Astrocyte (in vitro differentiated cells and primary cell): ENCODE data around the gene HOXA13.

ENCODE experiments used
- EZH2 ChIP-seq: IDR thresholded peaks from 2 replicates; pipeline ENCODE4 v1.6.1; 2012; ENCODE audit warnings: mild to moderate bottlenecking, low read length, inconsistent platforms; ENCODE audit not compliant: insufficient read depth
- TF ChIP-seq, protein P1 (sequence below): IDR thresholded peaks from 2 replicates; pipeline ENCODE4 v1.5.1; 2011; ENCODE audit warnings: low read depth, mild to moderate bottlenecking, inconsistent platforms, low read length, moderate library complexity; ENCODE audit not compliant: insufficient read depth

DNA sequence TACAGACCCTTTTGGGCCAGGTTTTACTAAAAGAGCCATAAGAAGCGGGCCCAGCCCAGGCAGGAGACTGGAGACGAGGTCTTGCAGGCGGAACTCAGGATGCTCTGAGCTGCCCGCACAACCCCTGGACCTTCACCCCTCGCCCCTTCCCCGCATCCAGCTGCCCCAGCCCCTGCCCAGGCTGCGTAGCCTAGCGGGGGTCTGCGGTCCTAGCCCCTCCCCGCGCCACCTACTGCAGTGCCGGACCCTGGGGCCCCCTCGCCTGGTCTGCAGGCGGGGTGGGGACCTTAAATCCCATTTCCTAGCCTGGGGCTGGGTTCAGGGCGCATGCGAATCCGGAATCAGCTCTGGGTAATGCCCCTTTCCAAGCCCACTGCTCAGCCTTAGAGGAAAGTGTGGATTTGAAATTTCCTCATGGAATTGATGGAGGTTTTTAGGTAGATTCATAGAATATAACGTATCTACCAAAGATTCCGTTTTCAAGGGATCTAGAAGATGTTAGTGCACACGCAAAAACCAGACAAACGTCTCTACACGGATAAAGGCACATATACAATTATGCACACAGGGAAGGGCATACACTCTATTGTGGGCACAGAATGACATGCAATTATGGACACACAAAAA lies 47.0 kb downstream of the HOXA13 start:
- no peak for TF ChIP-seq EZH2
- TF ChIP-seq, protein P1, sequence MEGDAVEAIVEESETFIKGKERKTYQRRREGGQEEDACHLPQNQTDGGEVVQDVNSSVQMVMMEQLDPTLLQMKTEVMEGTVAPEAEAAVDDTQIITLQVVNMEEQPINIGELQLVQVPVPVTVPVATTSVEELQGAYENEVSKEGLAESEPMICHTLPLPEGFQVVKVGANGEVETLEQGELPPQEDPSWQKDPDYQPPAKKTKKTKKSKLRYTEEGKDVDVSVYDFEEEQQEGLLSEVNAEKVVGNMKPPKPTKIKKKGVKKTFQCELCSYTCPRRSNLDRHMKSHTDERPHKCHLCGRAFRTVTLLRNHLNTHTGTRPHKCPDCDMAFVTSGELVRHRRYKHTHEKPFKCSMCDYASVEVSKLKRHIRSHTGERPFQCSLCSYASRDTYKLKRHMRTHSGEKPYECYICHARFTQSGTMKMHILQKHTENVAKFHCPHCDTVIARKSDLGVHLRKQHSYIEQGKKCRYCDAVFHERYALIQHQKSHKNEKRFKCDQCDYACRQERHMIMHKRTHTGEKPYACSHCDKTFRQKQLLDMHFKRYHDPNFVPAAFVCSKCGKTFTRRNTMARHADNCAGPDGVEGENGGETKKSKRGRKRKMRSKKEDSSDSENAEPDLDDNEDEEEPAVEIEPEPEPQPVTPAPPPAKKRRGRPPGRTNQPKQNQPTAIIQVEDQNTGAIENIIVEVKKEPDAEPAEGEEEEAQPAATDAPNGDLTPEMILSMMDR, result no peak
